Keratinocyte (primary cell): ENCODE measurements around the gene CCDC144A.

Experiments used
- CTCF ChIP-seq, 3 experiments: IDR thresholded peaks in 1 of 3; conservative IDR thresholded peaks in 1 of 3; optimal IDR thresholded peaks in 1 of 3; 2 replicates in 2 of 3; 3 replicates in 1 of 3; pipeline versions ENCODE3 to v1.5.1; 2011; ENCODE audit warnings: low read length in 3 of 3, mild to moderate bottlenecking in 3 of 3, moderate library complexity in 2 of 3, control low read depth in 1 of 3, inconsistent platforms in 1 of 3; ENCODE audit not compliant: insufficient read depth in 2 of 3; ENCODE audit errors: extremely low read depth in 1 of 3
- EZH2 ChIP-seq: IDR thresholded peaks from one replicate; pipeline ENCODE4 v1.6.1; 2012; ENCODE audit warnings: inconsistent platforms, mild to moderate bottlenecking, low read length, moderate library complexity

DNA sequence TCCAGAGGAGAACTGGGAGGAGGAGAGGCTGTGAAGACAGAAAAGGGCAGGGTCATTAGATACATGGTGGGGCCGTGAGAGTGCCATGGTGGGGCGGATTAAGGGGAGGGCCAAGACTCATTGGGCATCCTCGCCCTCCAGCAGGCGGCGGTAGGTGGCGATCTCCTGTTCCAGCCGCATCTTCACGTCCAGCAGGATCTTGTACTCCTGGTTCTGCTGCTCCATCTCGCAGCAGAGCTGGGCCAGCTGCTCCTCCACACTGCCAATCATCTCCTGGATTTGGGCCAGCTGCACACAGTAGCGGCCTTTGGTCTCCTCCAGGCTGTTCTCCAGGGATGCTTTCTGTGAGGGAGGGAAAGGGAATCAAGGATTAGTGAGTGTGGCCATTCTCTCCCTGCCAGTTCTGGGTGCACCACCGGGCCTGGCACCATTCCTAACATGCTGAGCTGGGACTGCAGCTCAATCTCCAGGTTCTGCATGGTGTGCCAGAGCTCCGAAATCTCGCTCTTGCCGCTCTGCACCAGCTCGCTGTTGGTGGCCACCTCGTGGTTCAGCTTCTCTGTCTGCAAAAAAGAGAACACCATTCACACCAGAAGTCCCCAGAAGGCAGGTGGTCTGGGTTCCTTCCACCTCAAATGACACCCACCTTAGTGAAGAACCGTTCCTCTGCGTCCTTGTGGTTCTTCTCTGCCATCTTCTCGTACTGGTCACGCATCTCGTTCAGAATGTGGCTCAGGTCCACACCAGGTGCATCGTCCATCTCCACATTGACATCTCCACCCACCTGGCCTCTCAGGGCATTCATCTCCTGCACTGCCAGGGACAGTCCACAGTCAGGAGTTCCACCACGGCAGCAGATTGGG lies 129.0 kb downstream of the CCDC144A start:
- TF ChIP-seq CTCF (optimal IDR thresholded peaks at IDR 0.05 in 1 of 3, IDR thresholded peaks at IDR 0.05 in 1 of 3, conservative IDR thresholded peaks at IDR 0.05 in 1 of 3; ENCODE audit: extremely low read depth in 1 of 3, insufficient read depth in 2 of 3, low read length in 3 of 3) (no peak), EZH2 (no peak)
